AG04450 (cell line): Measurements from ENCODE around the gene HOXB5. TPM values are rescaled to one million over a fixed set of nuclear protein-coding genes. Genes with fewer than 3 reads are reported as not detected.

Experiments
- CTCF ChIA-PET: fragments of 300-600, 350-600 bp; formaldehyde crosslinking; extraction: SDS; loops from one replicate; lab custom pipeline; 2022; ENCODE audit warnings: antibody characterized with exemption, inconsistent platforms; lab: Charles Lee
- POLR2A ChIA-PET: fragments of 350-600 bp; formaldehyde crosslinking; extraction: SDS; loops from one replicate; lab custom pipeline; 2021; ENCODE audit warnings: antibody characterized with exemption, inconsistent platforms; lab: Yijun Ruan, JAX
- DNase-seq: peaks from one replicate; pipeline ENCODE4 v3.0.0-alpha.2; 2011; ENCODE audit warnings: low read depth, low spot score
- H3K27ac ChIP-seq: one replicate; pipeline ENCODE4 v1.5.1; 2012; ENCODE audit warnings: low read depth, low read length, control low read depth
- H3K27me3 ChIP-seq: one replicate; pipeline ENCODE4 v1.6.0; 2012; ENCODE audit warnings: low read length; ENCODE audit not compliant: control insufficient read depth, insufficient read depth
- H3K4me3 ChIP-seq: 2 replicates; pipeline ENCODE4 v1.5.1; 2011; ENCODE audit warnings: mild to moderate bottlenecking, low read depth, low read length, control low read depth
- H3K9me3 ChIP-seq: 2 replicates; pipeline ENCODE4 v1.5.1; 2012; ENCODE audit warnings: low read length; ENCODE audit not compliant: control insufficient read depth, insufficient read depth
- polyA plus RNA-seq: library from polyadenylated mRNA; depleted of rRNA; stranded (reverse); fragments of >200 nt; gene quantifications from 2 replicates; pipeline ENCODE4 v1.2.3, GENCODE V29; 2011
- TF ChIP-seq, protein P1 (sequence below): IDR thresholded peaks from 2 replicates; pipeline ENCODE4 v1.5.1; 2011; ENCODE audit warnings: low read depth, low read length, control low read depth, inconsistent platforms

The HOXB5 gene
- polyA plus RNA-seq, 1 experiment, result 9.4 TPM

GRCh38 chr17:48553190-48553547 is 40.4 kb downstream of the HOXB5 start:
- Histone ChIP-seq H3K27me3 (no peaks in the 10 kb centered on the region), H3K4me3 (peak overlapping the region; percentile 63), H3K9me3 (no peaks in the 10 kb centered on the region; the same call in 1 of the 2 replicates), H3K27ac (peak overlapping the region; percentile 89)
- TF ChIP-seq, protein P1, sequence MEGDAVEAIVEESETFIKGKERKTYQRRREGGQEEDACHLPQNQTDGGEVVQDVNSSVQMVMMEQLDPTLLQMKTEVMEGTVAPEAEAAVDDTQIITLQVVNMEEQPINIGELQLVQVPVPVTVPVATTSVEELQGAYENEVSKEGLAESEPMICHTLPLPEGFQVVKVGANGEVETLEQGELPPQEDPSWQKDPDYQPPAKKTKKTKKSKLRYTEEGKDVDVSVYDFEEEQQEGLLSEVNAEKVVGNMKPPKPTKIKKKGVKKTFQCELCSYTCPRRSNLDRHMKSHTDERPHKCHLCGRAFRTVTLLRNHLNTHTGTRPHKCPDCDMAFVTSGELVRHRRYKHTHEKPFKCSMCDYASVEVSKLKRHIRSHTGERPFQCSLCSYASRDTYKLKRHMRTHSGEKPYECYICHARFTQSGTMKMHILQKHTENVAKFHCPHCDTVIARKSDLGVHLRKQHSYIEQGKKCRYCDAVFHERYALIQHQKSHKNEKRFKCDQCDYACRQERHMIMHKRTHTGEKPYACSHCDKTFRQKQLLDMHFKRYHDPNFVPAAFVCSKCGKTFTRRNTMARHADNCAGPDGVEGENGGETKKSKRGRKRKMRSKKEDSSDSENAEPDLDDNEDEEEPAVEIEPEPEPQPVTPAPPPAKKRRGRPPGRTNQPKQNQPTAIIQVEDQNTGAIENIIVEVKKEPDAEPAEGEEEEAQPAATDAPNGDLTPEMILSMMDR, result no peak
- POLR2A ChIA-PET, result no interaction called here
- CTCF ChIA-PET, result no interaction called here
- no peak for DNase-seq

GRCh38 chr17:48552466-48553189 is 41.0 kb downstream of the HOXB5 start:
- POLR2A ChIA-PET, result interaction anchor here (0.7 to 0.8 kb wide), 2 partner anchors 9 to 82 kb away, joined by 3 read pairs; no protein-coding TSS in a partner anchor
- TF ChIP-seq, protein P1, result peak; percentile 27
- no peak for DNase-seq
- no peaks in the 10 kb centered on the region; the same call in 1 of the 2 replicates for H3K9me3 ChIP-seq
- H3K27me3 ChIP-seq, result no peaks in the 10 kb centered on the region
- peak overlapping the region; percentile 63 for H3K4me3 ChIP-seq
- CTCF ChIA-PET, result interaction anchor here (0.8 to 0.9 kb wide), 2 partner anchors 30 to 217 kb away, joined by 3 to 4 read pairs; no protein-coding TSS in a partner anchor
- H3K27ac ChIP-seq, result peak overlapping the region; percentile 89

DNA sequence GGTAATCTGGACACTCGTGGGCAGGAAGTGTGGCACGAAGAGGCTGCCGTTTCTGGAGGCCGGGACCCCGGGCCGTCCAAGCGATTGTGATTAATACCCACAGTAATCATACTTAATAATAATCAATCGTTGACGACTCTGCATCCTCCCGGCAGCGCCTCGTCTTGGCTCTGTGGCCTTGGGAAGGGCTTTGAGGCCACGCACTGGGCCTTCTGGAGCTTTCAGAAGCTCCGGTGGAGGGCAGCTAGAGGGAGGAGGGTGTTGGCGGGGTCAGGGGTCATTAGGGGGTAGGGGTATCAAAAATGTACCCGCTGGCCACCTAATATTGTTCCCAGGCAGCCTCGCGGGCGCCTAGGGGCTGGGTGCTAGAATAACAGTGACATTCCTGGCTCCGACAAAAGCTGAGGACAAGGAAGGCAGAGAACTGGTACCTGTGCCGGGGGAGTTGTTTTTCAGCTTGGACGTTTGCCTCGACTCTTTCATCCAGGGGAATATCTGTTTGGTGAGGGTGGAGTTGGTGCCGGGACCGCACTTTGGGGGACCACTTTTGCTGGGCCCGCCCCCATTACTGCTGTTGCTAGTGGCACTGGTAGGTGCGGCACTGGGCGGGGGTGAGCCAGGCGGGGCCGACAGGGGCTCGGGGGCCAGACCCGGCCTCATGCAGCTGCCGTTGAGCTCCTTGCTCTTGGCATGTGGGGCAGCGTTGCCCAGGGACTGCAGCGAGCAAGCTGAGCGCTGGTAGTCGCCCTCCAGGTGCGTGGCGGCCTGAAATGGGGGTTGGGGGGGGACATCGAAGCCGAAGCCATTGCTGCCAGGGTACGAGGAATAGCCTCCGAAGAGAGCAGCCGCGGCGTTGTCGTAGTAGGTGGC is 41.7 kb downstream of the HOXB5 start:
- DNase-seq, result no peak
- Histone ChIP-seq H3K9me3 (no peaks in the 10 kb centered on the region; the same call in 1 of the 2 replicates), H3K27ac (peak overlapping the region; percentile 89), H3K4me3 (peak overlapping the region; percentile 48), H3K27me3 (no peaks in the 10 kb centered on the region)
- TF ChIP-seq, protein P1, result no peak
- POLR2A ChIA-PET, result interaction anchor here (0.6 to 3.8 kb wide), 5 partner anchors 10 to 167 kb away, joined by 3 to 12 read pairs (median 3); no protein-coding TSS in a partner anchor
- CTCF ChIA-PET, result interaction anchor here (0.8 to 1.5 kb wide), 4 partner anchors 16 to 216 kb away, joined by 3 to 4 read pairs (median 3); no protein-coding TSS in a partner anchor

DNA sequence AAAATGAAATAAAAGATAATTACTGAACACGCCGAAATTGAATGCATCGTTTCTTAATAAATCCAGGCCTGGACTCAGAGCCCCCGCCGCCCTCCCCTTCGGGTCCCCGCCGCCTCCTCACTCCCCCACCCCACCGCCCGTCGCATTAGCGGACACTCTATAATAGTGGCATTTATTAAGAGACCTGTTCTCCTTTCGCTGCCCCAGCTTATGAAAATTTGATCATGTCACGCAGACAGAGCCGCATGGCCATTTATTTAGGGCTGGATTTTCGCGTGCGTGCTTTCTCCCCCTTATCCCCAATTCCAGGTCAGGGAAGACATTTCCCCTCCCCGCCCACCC is 42.4 kb downstream of the HOXB5 start:
- DNase-seq, result no peak
- peak overlapping the region; percentile 89 for H3K27ac ChIP-seq
- no peaks in the 10 kb centered on the region for H3K27me3 ChIP-seq
- TF ChIP-seq, protein P1, result no peak
- no peaks in the 10 kb centered on the region; the same call in 1 of the 2 replicates for H3K9me3 ChIP-seq
- ChIA-PET POLR2A (interaction anchor here (0.6 to 3.8 kb wide), 4 partner anchors 10 to 167 kb away, joined by 3 to 12 read pairs (median 6); no protein-coding TSS in a partner anchor), CTCF (interaction anchor here (0.9 to 1.5 kb wide), 2 partner anchors 16 to 200 kb away, joined by 3 read pairs; no protein-coding TSS in a partner anchor)
- H3K4me3 ChIP-seq, result peak overlapping the region; percentile 48
